ENCODE measurements around the gene TIMM10. TPM values are rescaled to one million over a fixed set of nuclear protein-coding genes. Genes with fewer than 3 reads are reported as not detected.
A peak's percentile ranks its signal among the peaks of the same experiment; 100 is the strongest.

TIMM10 gene
- polyA plus RNA-seq, 2 donors: 38.8 to 61.6 TPM

DNA sequence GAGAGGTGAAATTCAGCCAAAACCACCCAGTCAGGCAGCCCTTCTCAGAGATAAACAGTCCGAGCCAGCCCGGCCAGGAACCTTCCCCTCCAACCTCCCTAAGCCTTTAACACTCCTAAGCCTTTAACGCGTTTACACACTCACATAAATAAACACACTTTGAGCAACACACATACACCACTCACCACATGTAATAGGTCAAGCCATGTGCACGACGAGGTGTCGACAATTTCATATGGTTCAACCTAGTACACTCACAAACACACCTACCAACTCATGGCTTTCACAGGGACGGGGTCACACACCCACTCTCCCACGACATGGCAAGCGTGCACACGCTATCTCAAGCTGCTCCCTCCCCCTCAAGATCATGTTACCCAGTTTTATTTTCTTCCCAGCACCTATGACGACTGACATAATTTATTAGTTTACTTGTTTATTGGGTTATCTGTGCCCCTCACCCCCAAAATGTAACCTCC is 30.5 kb downstream of the TIMM10 start:
- no peaks in the 10 kb centered on the region for H3K27me3 ChIP-seq (ENCODE audit: control insufficient read depth in 1 of 2, insufficient read depth in 2 of 2, low read length in 2 of 2)
- H3K4me3 ChIP-seq (ENCODE audit: low read depth in 1 of 2, low read length in 2 of 2): no peak overlapping the region
- H3K36me3 ChIP-seq (ENCODE audit: control insufficient read depth in 2 of 2, insufficient read depth in 2 of 2, low read length in 1 of 2): no peaks in the 10 kb centered on the region
- 36 to 41% methylated on average over 12 of the region's 12 CpGs for WGBS, 2 donors
- peaks cover 0 to 4% of the 10 kb centered on the region in 2 donors for H3K4me1 ChIP-seq (ENCODE audit: control insufficient read depth in 2 of 2, insufficient read depth in 2 of 2, low read length in 1 of 2)
- peak overlapping the region; percentile 26 to 77 for H3K27ac ChIP-seq (ENCODE audit: low read depth in 2 of 2, low read length in 1 of 2)
- H3K9me3 ChIP-seq (ENCODE audit: control insufficient read depth in 2 of 2, insufficient read depth in 1 of 2, low read depth in 1 of 2, low read length in 1 of 2): no peaks in the 10 kb centered on the region

DNA sequence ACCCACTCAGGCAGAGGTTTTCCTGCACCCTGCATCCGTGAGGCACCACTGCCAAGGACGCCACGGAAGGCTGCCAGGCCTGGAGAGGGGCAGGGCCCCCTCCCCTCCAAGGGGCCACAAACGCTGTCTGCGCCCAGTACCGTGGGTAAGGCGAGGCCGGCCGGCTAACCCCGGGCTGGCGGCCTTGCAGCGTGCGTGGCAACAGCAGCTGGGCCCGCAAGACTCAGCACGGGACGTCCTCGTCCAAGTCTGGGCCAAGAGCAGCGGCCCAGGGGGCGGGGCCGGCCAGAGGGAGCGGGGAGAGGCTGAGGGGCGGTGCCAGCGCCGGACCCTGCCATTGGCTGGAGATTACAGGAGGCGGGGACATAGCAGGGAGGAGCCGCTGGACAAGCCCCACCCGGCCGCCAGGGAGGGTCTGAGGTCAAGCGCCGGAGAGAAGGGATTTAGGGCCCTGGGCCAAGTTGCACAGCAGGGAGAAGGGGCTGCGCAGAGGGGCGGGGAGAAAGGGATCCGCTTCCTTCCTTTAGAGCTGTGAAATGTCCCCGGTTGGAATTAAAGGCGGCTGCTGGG is 31.1 kb downstream of the TIMM10 start:
- peaks cover 0 to 4% of the 10 kb centered on the region in 2 donors for H3K4me1 ChIP-seq (ENCODE audit: control insufficient read depth in 2 of 2, insufficient read depth in 2 of 2, low read length in 1 of 2)
- H3K27ac ChIP-seq (ENCODE audit: low read depth in 2 of 2, low read length in 1 of 2): peak overlapping the region; percentile 26 to 82
- H3K36me3 ChIP-seq (ENCODE audit: control insufficient read depth in 2 of 2, insufficient read depth in 2 of 2, low read length in 1 of 2): no peaks in the 10 kb centered on the region
- H3K27me3 ChIP-seq (ENCODE audit: control insufficient read depth in 1 of 2, insufficient read depth in 2 of 2, low read length in 2 of 2): no peaks in the 10 kb centered on the region
- no peak overlapping the region for H3K4me3 ChIP-seq (ENCODE audit: low read depth in 1 of 2, low read length in 2 of 2)
- 8 to 11% methylated on average over 34 to 35 of the region's 35 CpGs for WGBS, 2 donors
- H3K9me3 ChIP-seq (ENCODE audit: control insufficient read depth in 2 of 2, insufficient read depth in 1 of 2, low read depth in 1 of 2, low read length in 1 of 2): no peaks in the 10 kb centered on the region

DNA sequence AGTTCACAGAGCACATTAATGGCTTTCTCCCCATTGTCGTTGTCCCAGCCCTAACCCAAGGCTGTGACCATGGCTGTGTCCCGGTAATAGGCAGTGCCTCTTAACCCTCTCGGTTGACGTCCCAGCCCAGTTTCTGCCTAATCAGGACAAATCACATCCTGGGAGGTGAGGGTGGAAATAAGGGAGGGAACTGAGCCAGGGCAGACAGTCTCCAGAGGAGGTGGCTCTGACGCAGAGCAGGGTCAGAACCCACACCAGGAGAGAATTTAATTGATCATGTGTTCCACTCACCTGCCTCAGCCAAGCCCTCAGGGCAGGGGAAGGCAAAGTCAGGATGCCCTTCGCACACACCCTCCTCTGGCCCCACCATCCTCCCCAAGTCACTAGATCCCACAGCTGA is 32.0 kb downstream of the TIMM10 start:
- H3K9me3 ChIP-seq (ENCODE audit: control insufficient read depth in 2 of 2, insufficient read depth in 1 of 2, low read depth in 1 of 2, low read length in 1 of 2): no peaks in the 10 kb centered on the region
- no peak overlapping the region for H3K27ac ChIP-seq (ENCODE audit: low read depth in 2 of 2, low read length in 1 of 2)
- H3K4me3 ChIP-seq (ENCODE audit: low read depth in 1 of 2, low read length in 2 of 2): no peak overlapping the region
- peaks cover 0 to 4% of the 10 kb centered on the region in 2 donors for H3K4me1 ChIP-seq (ENCODE audit: control insufficient read depth in 2 of 2, insufficient read depth in 2 of 2, low read length in 1 of 2)
- no peaks in the 10 kb centered on the region for H3K27me3 ChIP-seq (ENCODE audit: control insufficient read depth in 1 of 2, insufficient read depth in 2 of 2, low read length in 2 of 2)
- H3K36me3 ChIP-seq (ENCODE audit: control insufficient read depth in 2 of 2, insufficient read depth in 2 of 2, low read length in 1 of 2): no peaks in the 10 kb centered on the region
- 64 to 85% methylated on average over 6 of the region's 6 CpGs for WGBS, 2 donors

DNA sequence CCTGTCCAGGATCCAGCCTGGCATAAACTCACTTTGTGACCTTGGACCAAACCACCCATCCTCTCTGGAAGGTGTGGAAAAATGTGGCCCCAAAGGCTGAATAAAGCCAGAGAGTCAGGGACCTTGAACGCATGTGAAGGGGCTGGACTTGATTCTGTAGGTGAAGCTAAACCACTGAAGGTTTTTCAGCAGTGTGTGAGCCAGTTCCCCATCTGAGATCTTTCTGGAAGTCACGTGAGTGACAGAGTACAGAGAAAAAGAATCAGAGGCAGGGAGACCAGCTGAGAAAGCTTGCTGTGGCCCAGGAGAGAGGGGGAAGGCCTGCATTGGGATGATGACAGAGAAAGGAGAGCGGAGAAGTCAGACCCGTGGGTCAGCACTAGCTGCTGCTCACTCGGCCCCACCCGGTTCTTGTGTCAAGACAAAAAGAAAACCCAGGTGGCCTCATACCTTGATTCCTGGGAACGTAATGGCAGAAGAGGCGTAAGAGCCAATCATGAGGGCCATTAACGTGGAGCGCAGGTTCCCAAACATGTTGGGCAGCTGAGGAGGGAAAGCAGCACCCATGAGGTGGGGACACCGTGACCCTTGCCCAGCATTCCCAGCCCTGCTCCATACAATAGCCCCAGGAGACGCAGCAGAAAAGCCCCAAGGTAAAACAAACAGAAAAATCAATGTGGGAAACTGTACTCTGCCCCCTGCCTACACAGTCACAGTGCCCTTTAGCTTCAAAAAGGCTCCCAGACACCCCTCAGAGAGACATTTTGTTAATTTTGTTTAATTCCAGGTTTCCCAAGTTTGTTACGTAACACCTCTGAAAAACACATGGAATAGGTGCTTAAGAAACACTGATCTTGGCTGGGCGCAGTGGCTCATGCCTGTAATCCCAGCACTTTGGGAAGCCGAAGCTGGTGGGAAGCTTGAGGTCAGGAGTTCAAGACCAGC is 33.0 kb downstream of the TIMM10 start:
- 78 to 92% methylated on average over 15 of the region's 15 CpGs for WGBS, 2 donors
- no peaks in the 10 kb centered on the region for H3K27me3 ChIP-seq (ENCODE audit: control insufficient read depth in 1 of 2, insufficient read depth in 2 of 2, low read length in 2 of 2)
- no peak overlapping the region for H3K27ac ChIP-seq (ENCODE audit: low read depth in 2 of 2, low read length in 1 of 2)
- peaks cover 2 to 4% of the 10 kb centered on the region in 2 donors for H3K4me1 ChIP-seq (ENCODE audit: control insufficient read depth in 2 of 2, insufficient read depth in 2 of 2, low read length in 1 of 2)
- no peaks in the 10 kb centered on the region for H3K9me3 ChIP-seq (ENCODE audit: control insufficient read depth in 2 of 2, insufficient read depth in 1 of 2, low read depth in 1 of 2, low read length in 1 of 2)
- H3K36me3 ChIP-seq (ENCODE audit: control insufficient read depth in 2 of 2, insufficient read depth in 2 of 2, low read length in 1 of 2): no peaks in the 10 kb centered on the region
- H3K4me3 ChIP-seq (ENCODE audit: low read depth in 1 of 2, low read length in 2 of 2): no peak overlapping the region

DNA sequence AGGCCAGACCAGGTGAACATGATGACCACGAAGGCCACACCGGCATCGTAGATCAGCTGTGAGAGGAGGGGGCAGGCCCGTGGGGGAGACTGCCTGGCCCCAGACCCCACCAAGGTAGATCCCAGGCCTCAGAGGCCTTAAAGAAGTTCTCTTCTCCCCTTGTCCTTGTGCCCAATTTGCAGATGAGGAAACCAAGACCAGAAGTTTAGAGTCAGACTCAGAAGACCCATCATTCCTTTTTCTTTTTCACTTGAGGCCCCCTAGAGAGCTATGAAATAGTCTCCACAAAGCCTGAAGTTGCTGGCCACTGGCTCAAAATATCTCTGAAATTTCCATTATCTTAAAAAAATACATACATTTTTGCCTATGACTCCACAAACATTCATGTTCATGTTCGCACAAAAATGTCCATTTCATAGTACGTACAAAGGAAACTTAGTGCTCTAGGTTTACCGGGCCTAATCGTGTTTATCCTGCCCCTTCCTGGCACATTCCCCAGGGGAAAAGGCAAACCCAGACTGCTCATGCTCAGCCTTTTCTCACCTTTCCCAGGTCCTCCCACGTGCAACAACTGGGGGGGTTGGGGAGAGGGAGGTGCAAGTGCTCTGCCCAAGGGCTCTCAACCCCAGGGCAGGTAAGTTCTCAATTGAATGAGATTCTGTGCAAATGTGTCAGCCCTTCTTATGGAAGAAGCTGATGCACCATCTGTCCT is 34.3 kb downstream of the TIMM10 start:
- Histone ChIP-seq H3K9me3 (ENCODE audit: control insufficient read depth in 2 of 2, insufficient read depth in 1 of 2, low read depth in 1 of 2, low read length in 1 of 2) (no peaks in the 10 kb centered on the region), H3K27me3 (ENCODE audit: control insufficient read depth in 1 of 2, insufficient read depth in 2 of 2, low read length in 2 of 2) (no peaks in the 10 kb centered on the region), H3K4me3 (ENCODE audit: low read depth in 1 of 2, low read length in 2 of 2) (no peak overlapping the region), H3K36me3 (ENCODE audit: control insufficient read depth in 2 of 2, insufficient read depth in 2 of 2, low read length in 1 of 2) (no peaks in the 10 kb centered on the region), H3K27ac (ENCODE audit: low read depth in 2 of 2, low read length in 1 of 2) (no peak overlapping the region), H3K4me1 (ENCODE audit: control insufficient read depth in 2 of 2, insufficient read depth in 2 of 2, low read length in 1 of 2) (peaks cover 2 to 4% of the 10 kb centered on the region in 2 donors)
- WGBS, 2 donors: 71 to 82% methylated on average over 9 of the region's 9 CpGs

DNA sequence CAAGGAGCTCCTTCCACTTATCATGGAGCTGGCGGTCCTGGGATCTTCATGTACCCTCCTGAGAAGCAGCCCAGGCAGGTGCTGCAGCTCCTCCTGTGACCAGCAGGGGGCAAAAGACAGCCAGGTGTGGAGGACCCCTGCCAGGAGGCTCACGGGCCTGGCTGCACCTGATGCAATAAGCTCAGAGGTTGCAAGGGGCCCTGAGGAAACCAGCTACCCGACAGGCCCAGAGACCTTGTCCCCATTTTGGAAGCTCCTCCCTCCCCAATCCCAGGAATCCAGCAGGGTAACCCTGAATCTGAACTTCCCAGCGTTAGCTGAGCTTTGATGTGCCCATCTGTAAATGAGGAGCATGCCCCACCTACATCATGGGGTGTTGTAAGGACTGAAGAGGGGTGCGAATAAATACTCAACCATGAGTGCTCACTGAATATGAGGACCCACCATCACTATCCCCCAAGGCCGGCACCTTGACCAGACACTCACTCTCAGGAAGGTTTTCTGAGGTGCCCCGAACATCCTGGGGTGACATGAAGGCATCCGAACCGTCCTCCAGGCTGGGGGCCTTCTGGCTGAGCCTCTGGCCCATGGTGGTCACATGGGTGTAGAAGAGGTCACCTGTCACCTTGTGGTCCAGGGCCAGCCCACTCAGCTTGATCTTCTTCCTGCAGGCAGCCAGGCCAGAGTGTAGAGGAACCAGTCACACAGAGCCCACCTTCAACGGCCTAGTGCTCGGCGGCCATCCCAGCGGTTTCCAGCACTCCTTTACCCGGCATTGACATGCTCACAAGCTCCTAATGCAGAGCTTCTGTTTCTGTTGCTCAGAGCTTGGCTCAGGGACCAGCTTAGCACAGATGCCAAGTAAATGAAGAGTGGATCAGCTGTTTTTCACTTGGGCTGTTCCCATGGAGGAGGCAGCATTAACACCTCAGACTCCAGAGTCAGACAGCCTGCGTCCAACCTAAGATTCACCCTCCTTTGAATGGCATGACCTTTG is 36.7 kb downstream of the TIMM10 start:
- H3K9me3 ChIP-seq (ENCODE audit: control insufficient read depth in 2 of 2, insufficient read depth in 1 of 2, low read depth in 1 of 2, low read length in 1 of 2): no peaks in the 10 kb centered on the region
- H3K4me3 ChIP-seq (ENCODE audit: low read depth in 1 of 2, low read length in 2 of 2): no peak overlapping the region
- no peak overlapping the region for H3K27ac ChIP-seq (ENCODE audit: low read depth in 2 of 2, low read length in 1 of 2)
- no peaks in the 10 kb centered on the region for H3K27me3 ChIP-seq (ENCODE audit: control insufficient read depth in 1 of 2, insufficient read depth in 2 of 2, low read length in 2 of 2)
- no peaks in the 10 kb centered on the region for H3K36me3 ChIP-seq (ENCODE audit: control insufficient read depth in 2 of 2, insufficient read depth in 2 of 2, low read length in 1 of 2)
- WGBS, 2 donors: 64 to 70% methylated on average over 15 of the region's 15 CpGs
- peaks cover 0 to 2% of the 10 kb centered on the region in 2 donors for H3K4me1 ChIP-seq (ENCODE audit: control insufficient read depth in 2 of 2, insufficient read depth in 2 of 2, low read length in 1 of 2)

DNA sequence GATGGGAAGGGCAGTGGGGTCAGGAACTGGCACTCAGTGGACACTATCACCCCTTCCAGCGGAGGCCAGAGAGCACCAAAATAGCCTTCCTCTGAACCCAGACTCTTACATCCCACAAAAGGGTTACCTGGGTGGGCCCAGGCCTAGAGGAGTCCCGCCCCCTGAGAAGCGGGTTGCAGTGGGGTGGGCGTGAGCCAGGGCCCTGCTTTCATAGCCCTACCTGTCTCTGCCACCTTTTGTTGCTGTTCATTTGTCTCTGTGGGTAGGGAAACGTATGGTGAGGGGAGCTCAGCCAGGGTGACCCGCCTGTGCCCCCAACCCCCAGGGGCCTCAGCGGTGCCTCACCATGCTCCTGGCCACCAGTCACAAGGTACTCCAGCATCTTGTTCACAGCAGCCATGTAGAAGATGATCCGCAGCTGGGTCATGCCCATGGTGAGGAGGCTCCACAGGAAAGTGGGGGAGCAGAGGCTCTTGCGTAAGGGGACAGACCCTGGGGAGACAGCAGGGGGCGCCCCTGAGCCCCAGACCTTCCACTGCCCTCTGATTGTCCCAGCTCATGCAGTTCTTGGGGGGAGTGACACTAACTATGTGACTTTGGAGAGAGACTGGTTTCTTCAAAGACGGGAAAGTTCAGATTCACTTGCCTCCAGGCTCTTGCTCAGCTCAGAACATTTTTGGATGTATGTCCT is 39.0 kb downstream of the TIMM10 start:
- no peaks in the 10 kb centered on the region for H3K36me3 ChIP-seq (ENCODE audit: control insufficient read depth in 2 of 2, insufficient read depth in 2 of 2, low read length in 1 of 2)
- WGBS, 2 donors: 80 to 82% methylated on average over 10 to 11 of the region's 11 CpGs
- H3K27ac ChIP-seq (ENCODE audit: low read depth in 2 of 2, low read length in 1 of 2): no peak overlapping the region
- H3K9me3 ChIP-seq (ENCODE audit: control insufficient read depth in 2 of 2, insufficient read depth in 1 of 2, low read depth in 1 of 2, low read length in 1 of 2): no peaks in the 10 kb centered on the region
- no peak overlapping the region for H3K4me3 ChIP-seq (ENCODE audit: low read depth in 1 of 2, low read length in 2 of 2)
- peaks cover 0 to 2% of the 10 kb centered on the region in 2 donors for H3K4me1 ChIP-seq (ENCODE audit: control insufficient read depth in 2 of 2, insufficient read depth in 2 of 2, low read length in 1 of 2)
- no peaks in the 10 kb centered on the region for H3K27me3 ChIP-seq (ENCODE audit: control insufficient read depth in 1 of 2, insufficient read depth in 2 of 2, low read length in 2 of 2)

DNA sequence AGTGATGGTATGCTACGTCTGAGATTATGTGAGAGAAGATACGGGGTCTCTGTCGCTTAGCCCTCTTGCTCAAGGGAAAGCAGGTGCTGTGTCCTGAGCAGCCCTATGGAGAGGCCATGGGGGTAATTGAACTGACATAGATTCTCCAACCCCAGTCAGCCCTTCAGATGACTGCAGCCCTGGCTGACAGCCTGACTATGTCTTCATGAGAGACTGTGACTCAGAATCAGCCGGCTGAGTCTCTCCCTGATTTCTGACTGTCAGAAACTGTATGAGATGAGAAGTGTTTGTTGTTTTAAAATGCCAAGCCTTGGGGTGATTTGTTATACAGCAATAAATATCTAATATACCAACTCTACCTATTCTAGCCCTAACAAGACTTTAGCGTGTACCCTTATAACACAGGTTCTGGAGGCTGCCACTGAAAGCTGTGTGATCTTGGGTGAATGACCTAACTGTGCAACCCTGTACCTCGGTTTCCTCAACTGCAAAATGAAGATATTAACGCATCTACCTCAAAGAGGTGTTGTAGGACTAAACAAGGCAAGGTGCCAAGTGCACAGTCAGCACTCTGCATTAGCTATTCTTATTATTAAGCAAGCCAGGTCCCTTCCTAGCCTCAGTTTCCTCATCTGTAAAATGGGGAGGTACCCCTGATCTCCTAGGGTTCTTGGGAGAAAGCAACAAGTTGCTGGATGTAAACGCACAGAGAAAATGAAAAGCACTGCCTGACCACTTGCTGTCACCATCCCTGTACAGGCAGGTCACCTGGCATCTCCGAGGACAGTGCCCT is 39.9 kb downstream of the TIMM10 start:
- WGBS, 2 donors: 80 to 88% methylated on average over 9 of the region's 9 CpGs
- H3K9me3 ChIP-seq (ENCODE audit: control insufficient read depth in 2 of 2, insufficient read depth in 1 of 2, low read depth in 1 of 2, low read length in 1 of 2): no peaks in the 10 kb centered on the region
- H3K27me3 ChIP-seq (ENCODE audit: control insufficient read depth in 1 of 2, insufficient read depth in 2 of 2, low read length in 2 of 2): no peaks in the 10 kb centered on the region
- H3K36me3 ChIP-seq (ENCODE audit: control insufficient read depth in 2 of 2, insufficient read depth in 2 of 2, low read length in 1 of 2): no peaks in the 10 kb centered on the region
- H3K27ac ChIP-seq (ENCODE audit: low read depth in 2 of 2, low read length in 1 of 2): no peak overlapping the region
- no peak overlapping the region for H3K4me3 ChIP-seq (ENCODE audit: low read depth in 1 of 2, low read length in 2 of 2)
- peaks cover 0 to 2% of the 10 kb centered on the region in 2 donors for H3K4me1 ChIP-seq (ENCODE audit: control insufficient read depth in 2 of 2, insufficient read depth in 2 of 2, low read length in 1 of 2)
